ENCODE measurements around the gene ATF6.
A peak's percentile ranks its signal among the peaks of the same experiment; 100 is the strongest.

Gene ATF6

GRCh38 chr1:161890574-161890973, 124.5 kb downstream of the ATF6 start:
- no peak overlapping the region for H3K27ac ChIP-seq
- TF ChIP-seq CTCF (conservative IDR thresholded peaks at IDR 0.05) (no peak), ZFX (IDR thresholded peaks at IDR 0.05) (no peak)

- TF ChIP-seq CTCF (conservative IDR thresholded peaks at IDR 0.05) (no peak), ZFX (IDR thresholded peaks at IDR 0.05) (no peak)
- no peak overlapping the region for H3K27ac ChIP-seq
These were observed 133.0 kb downstream of the ATF6 start for GRCh38 chr1:161899091-161899490.

GRCh38 chr1:161900160-161900559, 134.0 kb downstream of the ATF6 start:
- no peak overlapping the region for H3K27ac ChIP-seq
- TF ChIP-seq CTCF (conservative IDR thresholded peaks at IDR 0.05) (no peak), ZFX (IDR thresholded peaks at IDR 0.05) (no peak)

- TF ChIP-seq ZFX (IDR thresholded peaks at IDR 0.05) (no peak), CTCF (conservative IDR thresholded peaks at IDR 0.05) (no peak)
- H3K27ac ChIP-seq = no peak overlapping the region
These were observed 136.1 kb downstream of the ATF6 start for GRCh38 chr1:161902182-161902581.

GRCh38 chr1:161905269-161905884, 139.3 kb downstream of the ATF6 start:
- H3K27ac ChIP-seq = no peak overlapping the region
- TF ChIP-seq CTCF (conservative IDR thresholded peaks at IDR 0.05) (peak; percentile 88), ZFX (IDR thresholded peaks at IDR 0.05) (no peak)

- TF ChIP-seq ZFX (IDR thresholded peaks at IDR 0.05) (no peak), CTCF (conservative IDR thresholded peaks at IDR 0.05) (no peak)
- no peak overlapping the region for H3K27ac ChIP-seq
These were observed 141.1 kb downstream of the ATF6 start for GRCh38 chr1:161907265-161907664.

GRCh38 chr1:161908264-161908663, 142.1 kb downstream of the ATF6 start:
- no peak overlapping the region for H3K27ac ChIP-seq
- TF ChIP-seq CTCF (conservative IDR thresholded peaks at IDR 0.05) (no peak), ZFX (IDR thresholded peaks at IDR 0.05) (no peak)

Data from C4-2B (cell line).